Neural cell (in vitro differentiated cells): ENCODE data around the gene EXD3. TPM values are rescaled to one million over a fixed set of nuclear protein-coding genes. Genes with fewer than 3 reads are reported as not detected.

Experiments
- H2AFZ ChIP-seq: fragments of 200-600, 300-800 bp; sonication (generic), shearing (Covaris generic); 2 replicates; pipeline ENCODE4 v1.6.0; 2014; ENCODE audit warnings: low read depth, mild to moderate bottlenecking, antibody characterized with exemption, low read length, moderate library complexity
- H3F3A ChIP-seq: fragments of 200-600 bp; shearing (Covaris generic); 2 replicates; pipeline ENCODE4 v1.6.1; 2016; ENCODE audit warnings: mild to moderate bottlenecking, moderate library complexity, mixed read lengths, antibody characterized with exemption, low read length; ENCODE audit not compliant: insufficient read depth, poor library complexity, severe bottlenecking
- H3K27ac ChIP-seq: fragments of 200-600, 300-800 bp; sonication (generic), shearing (Covaris generic); 2 replicates; pipeline ENCODE4 v1.5.1; 2014; ENCODE audit warnings: mild to moderate bottlenecking, low read length, moderate library complexity
- H3K27me3 ChIP-seq: fragments of 300-800, 200-600 bp; sonication (generic), shearing (Covaris generic); 2 replicates; pipeline ENCODE4 v1.6.0; 2014; ENCODE audit warnings: mild to moderate bottlenecking, low read depth, low read length, moderate library complexity; ENCODE audit not compliant: insufficient read depth
- H3K36me3 ChIP-seq: fragments of 300-800, 200-600 bp; sonication (generic), shearing (Covaris generic); 2 replicates; pipeline ENCODE4 v1.5.1; 2014; ENCODE audit warnings: mild to moderate bottlenecking, antibody characterized with exemption, low read length, moderate library complexity; ENCODE audit not compliant: insufficient read depth
- H3K4me2 ChIP-seq: fragments of 300-800, 200-600 bp; sonication (generic), shearing (Covaris generic); 2 replicates; pipeline ENCODE4 v1.6.0; 2014; ENCODE audit warnings: mild to moderate bottlenecking, low read length
- H3K4me3 ChIP-seq: fragments of 300-800, 200-600 bp; sonication (generic), shearing (Covaris generic); 2 replicates; pipeline ENCODE4 v1.5.1; 2014; ENCODE audit warnings: mild to moderate bottlenecking, low read length, moderate library complexity
- H3K79me2 ChIP-seq: fragments of 200-600 bp; shearing (Covaris generic); replicated peaks from 2 replicates; pipeline ENCODE4 v1.6.0; 2014; ENCODE audit warnings: mild to moderate bottlenecking, low read length, moderate library complexity; ENCODE audit not compliant: insufficient read depth
- H3K9ac ChIP-seq: fragments of 300-800, 200-600 bp; sonication (generic), shearing (Covaris generic); 2 replicates; pipeline ENCODE4 v1.6.1; 2016; ENCODE audit warnings: mild to moderate bottlenecking, low read length, mixed read lengths
- H3K9me2 ChIP-seq: fragments of 200-600 bp; shearing (Covaris generic); 2 replicates; pipeline ENCODE4 v1.6.1; 2016; ENCODE audit warnings: mild to moderate bottlenecking, low read length, mixed read lengths; ENCODE audit not compliant: insufficient read depth
- H3K9me3 ChIP-seq: fragments of 200-600, 300-800 bp; sonication (generic), shearing (Covaris generic); 2 replicates; pipeline ENCODE4 v1.6.1; 2016; ENCODE audit warnings: mild to moderate bottlenecking, mixed run types, low read length, moderate library complexity, mixed read lengths
- H4K20me1 ChIP-seq: fragments of 200-600 bp; shearing (Covaris generic); 2 replicates; pipeline ENCODE4 v1.6.1; 2016; ENCODE audit warnings: mild to moderate bottlenecking, mixed run types; ENCODE audit not compliant: insufficient read depth
- EZH2 ChIP-seq: fragments of 200-600, 300-800 bp; shearing (Covaris generic), sonication (generic); IDR thresholded peaks from 2 replicates; pipeline ENCODE4 v1.6.1; 2014; ENCODE audit warnings: antibody characterized with exemption, low read length, borderline replicate concordance, mild to moderate bottlenecking; ENCODE audit not compliant: insufficient read depth, poor library complexity, severe bottlenecking
- MXI1 ChIP-seq: fragments of 450-650 bp; conservative IDR thresholded peaks from 2 replicates; pipeline ENCODE4 v1.6.1; 2014; ENCODE audit warnings: antibody characterized with exemption, mild to moderate bottlenecking; ENCODE audit not compliant: poor library complexity, severe bottlenecking
- POLR2AphosphoS5 ChIP-seq: IDR thresholded peaks from 2 replicates; pipeline ENCODE4 v1.6.1; 2012
- TAF1 ChIP-seq: IDR thresholded peaks from 2 replicates; pipeline ENCODE4 v1.6.1; 2012; ENCODE audit warnings: low read depth
- polyA plus RNA-seq: library from polyadenylated mRNA; depleted of rRNA; stranded (reverse); fragments of >200 nt; gene quantifications from 2 replicates; pipeline ENCODE4 v1.2.3, GENCODE V29; 2014
- TF ChIP-seq, protein P1 (sequence below): IDR thresholded peaks from 2 replicates; pipeline ENCODE4 v1.6.1; 2012; ENCODE audit warnings: borderline replicate concordance
- TF ChIP-seq, protein P2 (sequence below): fragments of 450-650 bp; IDR thresholded peaks from 2 replicates; pipeline ENCODE4 v1.5.1; 2014; ENCODE audit warnings: antibody characterized with exemption, mild to moderate bottlenecking, moderate library complexity; ENCODE audit not compliant: poor library complexity, severe bottlenecking

Gene EXD3
- polyA plus RNA-seq, 1 donor from 2014 or later = 32.9 TPM

- Histone ChIP-seq H3K79me2 (no peaks in the 10 kb centered on the region), H3K9me3 (no peaks in the 10 kb centered on the region), H3K36me3 (no peaks in the 10 kb centered on the region), H3K9ac (no peak overlapping the region), H3K9me2 (no peaks in the 10 kb centered on the region), H3K4me2 (no peak overlapping the region), H2AFZ (no peak overlapping the region), H3K27me3 (no peaks in the 10 kb centered on the region), H4K20me1 (no peaks in the 10 kb centered on the region), H3K4me3 (no peak overlapping the region), H3F3A (no peaks in the 10 kb centered on the region), H3K27ac (no peak overlapping the region)
- TF ChIP-seq TAF1 (no peak), MXI1 (no peak), EZH2 (no peak), POLR2AphosphoS5 (no peak)
- TF ChIP-seq, protein P1, sequence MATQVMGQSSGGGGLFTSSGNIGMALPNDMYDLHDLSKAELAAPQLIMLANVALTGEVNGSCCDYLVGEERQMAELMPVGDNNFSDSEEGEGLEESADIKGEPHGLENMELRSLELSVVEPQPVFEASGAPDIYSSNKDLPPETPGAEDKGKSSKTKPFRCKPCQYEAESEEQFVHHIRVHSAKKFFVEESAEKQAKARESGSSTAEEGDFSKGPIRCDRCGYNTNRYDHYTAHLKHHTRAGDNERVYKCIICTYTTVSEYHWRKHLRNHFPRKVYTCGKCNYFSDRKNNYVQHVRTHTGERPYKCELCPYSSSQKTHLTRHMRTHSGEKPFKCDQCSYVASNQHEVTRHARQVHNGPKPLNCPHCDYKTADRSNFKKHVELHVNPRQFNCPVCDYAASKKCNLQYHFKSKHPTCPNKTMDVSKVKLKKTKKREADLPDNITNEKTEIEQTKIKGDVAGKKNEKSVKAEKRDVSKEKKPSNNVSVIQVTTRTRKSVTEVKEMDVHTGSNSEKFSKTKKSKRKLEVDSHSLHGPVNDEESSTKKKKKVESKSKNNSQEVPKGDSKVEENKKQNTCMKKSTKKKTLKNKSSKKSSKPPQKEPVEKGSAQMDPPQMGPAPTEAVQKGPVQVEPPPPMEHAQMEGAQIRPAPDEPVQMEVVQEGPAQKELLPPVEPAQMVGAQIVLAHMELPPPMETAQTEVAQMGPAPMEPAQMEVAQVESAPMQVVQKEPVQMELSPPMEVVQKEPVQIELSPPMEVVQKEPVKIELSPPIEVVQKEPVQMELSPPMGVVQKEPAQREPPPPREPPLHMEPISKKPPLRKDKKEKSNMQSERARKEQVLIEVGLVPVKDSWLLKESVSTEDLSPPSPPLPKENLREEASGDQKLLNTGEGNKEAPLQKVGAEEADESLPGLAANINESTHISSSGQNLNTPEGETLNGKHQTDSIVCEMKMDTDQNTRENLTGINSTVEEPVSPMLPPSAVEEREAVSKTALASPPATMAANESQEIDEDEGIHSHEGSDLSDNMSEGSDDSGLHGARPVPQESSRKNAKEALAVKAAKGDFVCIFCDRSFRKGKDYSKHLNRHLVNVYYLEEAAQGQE = no peak
- TF ChIP-seq, protein P2, sequence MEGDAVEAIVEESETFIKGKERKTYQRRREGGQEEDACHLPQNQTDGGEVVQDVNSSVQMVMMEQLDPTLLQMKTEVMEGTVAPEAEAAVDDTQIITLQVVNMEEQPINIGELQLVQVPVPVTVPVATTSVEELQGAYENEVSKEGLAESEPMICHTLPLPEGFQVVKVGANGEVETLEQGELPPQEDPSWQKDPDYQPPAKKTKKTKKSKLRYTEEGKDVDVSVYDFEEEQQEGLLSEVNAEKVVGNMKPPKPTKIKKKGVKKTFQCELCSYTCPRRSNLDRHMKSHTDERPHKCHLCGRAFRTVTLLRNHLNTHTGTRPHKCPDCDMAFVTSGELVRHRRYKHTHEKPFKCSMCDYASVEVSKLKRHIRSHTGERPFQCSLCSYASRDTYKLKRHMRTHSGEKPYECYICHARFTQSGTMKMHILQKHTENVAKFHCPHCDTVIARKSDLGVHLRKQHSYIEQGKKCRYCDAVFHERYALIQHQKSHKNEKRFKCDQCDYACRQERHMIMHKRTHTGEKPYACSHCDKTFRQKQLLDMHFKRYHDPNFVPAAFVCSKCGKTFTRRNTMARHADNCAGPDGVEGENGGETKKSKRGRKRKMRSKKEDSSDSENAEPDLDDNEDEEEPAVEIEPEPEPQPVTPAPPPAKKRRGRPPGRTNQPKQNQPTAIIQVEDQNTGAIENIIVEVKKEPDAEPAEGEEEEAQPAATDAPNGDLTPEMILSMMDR = no peak
These were observed 114.8 kb downstream of the EXD3 start for GRCh38 chr9:137308057-137308619.

DNA sequence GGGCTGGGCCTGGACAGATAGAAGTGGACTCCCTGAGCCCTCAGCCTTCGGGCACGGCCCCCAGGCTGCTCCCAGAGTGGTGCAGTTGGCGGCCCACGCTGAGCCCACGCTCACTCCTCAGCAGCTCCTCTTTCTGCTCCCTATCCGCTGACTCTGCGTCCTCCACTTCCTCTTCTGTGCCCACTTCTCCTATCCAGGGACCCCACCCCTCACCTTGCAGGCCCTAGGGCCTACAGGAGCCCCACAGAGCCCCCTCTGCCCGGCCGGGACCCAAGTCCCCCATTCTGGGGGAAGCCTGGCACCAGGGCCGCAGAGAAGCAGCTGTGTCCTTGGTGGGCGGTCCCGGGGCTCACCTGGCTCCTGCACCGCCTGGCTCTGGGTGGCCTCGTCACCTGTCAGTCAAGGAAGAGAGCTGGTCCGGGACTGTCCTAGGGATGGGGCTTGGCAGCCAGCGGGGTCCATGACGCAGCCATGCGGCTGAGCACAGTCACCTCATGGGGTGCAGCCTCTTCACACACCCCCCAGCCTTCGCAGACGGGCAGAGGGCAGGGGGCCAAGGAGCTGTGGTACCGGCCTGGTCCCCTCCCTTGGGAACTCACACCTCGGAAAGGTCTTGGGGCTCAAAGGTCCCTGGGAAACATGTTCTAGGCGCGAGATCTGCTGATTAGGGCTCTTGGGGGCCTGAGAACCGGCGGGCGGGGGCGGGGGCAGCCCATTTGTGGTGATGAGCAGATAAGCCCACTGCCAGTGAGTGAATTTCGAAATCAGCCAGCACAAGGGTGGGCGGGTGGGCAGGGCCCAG is 115.5 kb downstream of the EXD3 start:
- no peak overlapping the region for H3K4me2 ChIP-seq
- no peaks in the 10 kb centered on the region for H3K9me3 ChIP-seq
- H3F3A ChIP-seq = no peaks in the 10 kb centered on the region
- no peaks in the 10 kb centered on the region for H4K20me1 ChIP-seq
- TF ChIP-seq, protein P2 = no peak
- H2AFZ ChIP-seq = no peak overlapping the region
- no peaks in the 10 kb centered on the region for H3K36me3 ChIP-seq
- H3K4me3 ChIP-seq = no peak overlapping the region
- no peaks in the 10 kb centered on the region for H3K79me2 ChIP-seq
- no peaks in the 10 kb centered on the region for H3K27me3 ChIP-seq
- H3K9ac ChIP-seq = no peak overlapping the region
- no peak overlapping the region for H3K27ac ChIP-seq
- H3K9me2 ChIP-seq = no peaks in the 10 kb centered on the region
